ENCODE measurements around the gene SLC37A2.
"Not testable (repeated sequence)": the region's sequence is repeated elsewhere in the genome, so short reads cannot be mapped to it uniquely, and the experiment has no call there.

SLC37A2 gene

DNA sequence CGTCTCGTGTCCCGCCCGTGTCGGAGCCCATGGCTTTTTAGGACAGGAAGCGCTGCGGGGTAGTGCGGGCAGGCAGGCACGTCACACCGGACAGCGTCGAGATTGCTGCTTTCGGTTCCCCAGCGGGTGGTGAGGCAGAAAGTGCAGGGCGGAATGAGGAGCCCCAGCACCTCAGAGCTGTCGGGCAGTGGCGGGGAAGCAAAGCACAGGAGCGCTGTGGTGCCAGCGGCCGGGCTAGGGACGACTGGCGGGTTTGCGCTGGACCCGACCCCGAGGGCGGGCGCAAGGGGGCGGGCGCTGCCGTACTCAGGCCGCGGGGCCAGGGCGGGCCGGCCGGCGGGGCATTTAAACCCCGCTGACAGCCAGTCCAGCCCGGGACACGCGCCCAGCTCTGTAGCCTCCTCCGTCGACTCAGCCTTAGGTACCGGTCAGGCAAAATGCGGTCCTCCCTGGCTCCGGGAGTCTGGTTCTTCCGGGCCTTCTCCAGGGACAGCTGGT, at the start of gene SLC37A2:
Gene SLC37A2, plus strand, starts transcription at position 375 of the 498 bp plus-strand sequence. Its CDS starts 63 bp downstream, at position 438.
- Histone ChIP-seq H3K9me3 (no peaks in the 10 kb centered on the region), H3K4me3 (peak within 1 kb of the TSS; percentile 61 to 62), H3K27ac (peak within 1 kb of the TSS; percentile 68 to 74), H3K27me3 (peaks cover 0 to 3% of the 10 kb centered on the region in 2 donors), H3K36me3 (no peaks in the 10 kb centered on the region), H3K4me1 (peaks cover 0 to 16% (median 10%) of the 10 kb centered on the region in 4 donors)
- TF ChIP-seq, protein P1, sequence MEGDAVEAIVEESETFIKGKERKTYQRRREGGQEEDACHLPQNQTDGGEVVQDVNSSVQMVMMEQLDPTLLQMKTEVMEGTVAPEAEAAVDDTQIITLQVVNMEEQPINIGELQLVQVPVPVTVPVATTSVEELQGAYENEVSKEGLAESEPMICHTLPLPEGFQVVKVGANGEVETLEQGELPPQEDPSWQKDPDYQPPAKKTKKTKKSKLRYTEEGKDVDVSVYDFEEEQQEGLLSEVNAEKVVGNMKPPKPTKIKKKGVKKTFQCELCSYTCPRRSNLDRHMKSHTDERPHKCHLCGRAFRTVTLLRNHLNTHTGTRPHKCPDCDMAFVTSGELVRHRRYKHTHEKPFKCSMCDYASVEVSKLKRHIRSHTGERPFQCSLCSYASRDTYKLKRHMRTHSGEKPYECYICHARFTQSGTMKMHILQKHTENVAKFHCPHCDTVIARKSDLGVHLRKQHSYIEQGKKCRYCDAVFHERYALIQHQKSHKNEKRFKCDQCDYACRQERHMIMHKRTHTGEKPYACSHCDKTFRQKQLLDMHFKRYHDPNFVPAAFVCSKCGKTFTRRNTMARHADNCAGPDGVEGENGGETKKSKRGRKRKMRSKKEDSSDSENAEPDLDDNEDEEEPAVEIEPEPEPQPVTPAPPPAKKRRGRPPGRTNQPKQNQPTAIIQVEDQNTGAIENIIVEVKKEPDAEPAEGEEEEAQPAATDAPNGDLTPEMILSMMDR (IDR thresholded peaks at IDR 0.05), result peak in 1 of 2 experiments; percentile 22
- peak; percentile 67 to 83 for DNase-seq
- intact Hi-C loops (cut with DNase I; ENCODE audit: low total_unique reads), result no loop called here

DNA sequence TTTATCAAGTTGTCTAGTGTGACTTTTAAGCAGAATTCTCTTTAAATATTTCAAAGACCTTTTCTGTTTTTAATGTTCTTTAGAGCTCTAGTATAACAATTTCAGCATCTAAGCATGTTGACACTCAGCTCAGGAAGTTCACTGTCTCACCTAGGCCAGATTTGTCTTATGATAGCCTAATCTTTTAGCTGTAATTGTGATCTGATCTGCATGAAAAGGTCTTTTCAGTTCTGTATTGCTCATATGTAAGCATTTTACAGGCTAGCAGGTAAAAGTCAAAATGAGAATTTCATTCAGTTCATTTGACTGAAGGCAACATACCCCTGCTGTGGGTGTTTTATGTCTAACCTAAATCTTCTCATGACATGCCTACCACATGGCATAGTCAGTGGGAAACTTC, 46.7 kb upstream of the SLC37A2 start:
- TF ChIP-seq, protein P1 (IDR thresholded peaks at IDR 0.05), result no peak
- Histone ChIP-seq H3K9me3 (no peaks in the 10 kb centered on the region), H3K36me3 (no peaks in the 10 kb centered on the region), H3K27ac (no peak overlapping the region), H3K4me1 (no peaks in the 10 kb centered on the region), H3K27me3 (no peaks in the 10 kb centered on the region), H3K4me3 (no peak overlapping the region)
- intact Hi-C loops (cut with DNase I; ENCODE audit: low total_unique reads), result no loop called here
- no peak for DNase-seq

DNA sequence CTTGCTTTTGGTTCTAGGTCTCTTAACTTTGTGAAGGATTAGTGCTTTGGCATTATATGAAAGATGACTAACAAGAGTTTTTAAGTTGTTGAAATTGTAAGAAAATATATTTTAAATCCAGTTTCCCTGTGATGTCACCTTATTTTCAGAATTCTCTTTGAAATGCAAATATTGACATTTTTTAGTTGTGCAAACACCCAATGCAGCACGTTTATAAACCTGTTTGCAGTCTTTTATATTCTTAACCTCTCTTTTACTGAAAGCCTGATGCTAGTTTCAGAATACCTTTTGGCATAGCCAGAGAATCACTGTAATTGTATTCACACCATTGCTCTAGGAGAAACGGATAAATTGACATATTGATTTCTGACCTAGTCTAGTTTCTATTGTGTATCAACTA, 42.8 kb upstream of the SLC37A2 start:
- intact Hi-C loops (cut with DNase I; ENCODE audit: low total_unique reads), result no loop called here
- Histone ChIP-seq H3K9me3 (no peaks in the 10 kb centered on the region), H3K36me3 (no peaks in the 10 kb centered on the region), H3K27ac (no peak overlapping the region), H3K4me3 (no peak overlapping the region), H3K4me1 (no peaks in the 10 kb centered on the region), H3K27me3 (no peaks in the 10 kb centered on the region)
- TF ChIP-seq, protein P1 (IDR thresholded peaks at IDR 0.05), result no peak
- DNase-seq, result no peak

DNA sequence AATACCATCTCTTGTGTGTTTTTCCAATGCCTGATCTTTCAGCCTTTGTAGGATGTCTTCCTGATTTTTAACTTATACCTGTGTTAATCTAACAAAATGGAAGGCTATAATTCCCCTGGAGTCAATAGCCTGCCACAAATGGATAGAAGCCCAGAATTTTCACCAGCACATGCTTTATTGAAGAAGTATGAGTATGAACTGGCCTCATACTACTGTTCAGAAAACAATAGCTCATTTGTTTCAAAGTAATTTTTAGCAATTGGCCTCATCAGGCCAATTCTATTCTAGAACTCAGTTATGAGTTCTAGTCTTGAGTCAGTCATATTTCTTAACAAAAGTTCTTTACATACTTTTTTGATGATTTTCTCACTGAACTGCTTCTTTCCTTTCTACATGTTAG, 40.6 kb upstream of the SLC37A2 start:
- intact Hi-C loops (cut with DNase I; ENCODE audit: low total_unique reads), result no loop called here
- Histone ChIP-seq H3K27ac (no peak overlapping the region), H3K4me1 (no peaks in the 10 kb centered on the region), H3K9me3 (no peaks in the 10 kb centered on the region), H3K4me3 (no peak overlapping the region), H3K27me3 (no peaks in the 10 kb centered on the region), H3K36me3 (no peaks in the 10 kb centered on the region)
- no peak for DNase-seq
- TF ChIP-seq, protein P1 (IDR thresholded peaks at IDR 0.05), result no peak

DNA sequence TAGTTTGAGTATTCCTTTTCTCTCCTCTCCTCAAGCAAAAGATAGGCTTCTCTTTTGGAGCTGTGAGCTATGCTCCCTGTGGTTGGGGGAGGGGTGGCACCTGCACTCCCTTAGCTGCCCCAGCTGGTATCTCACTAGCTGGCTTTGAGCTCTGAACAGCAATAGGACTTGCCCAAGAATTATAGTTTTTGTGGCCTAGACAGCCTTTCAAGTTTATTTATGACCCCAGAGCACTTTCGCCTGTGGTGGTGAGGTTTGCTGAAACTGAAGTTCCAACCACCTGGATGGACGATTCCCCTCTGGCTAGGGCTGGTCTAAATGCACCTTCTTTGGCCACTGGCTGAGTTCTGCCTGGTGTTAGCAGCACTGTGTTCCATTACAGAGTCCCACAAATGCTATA, 37.1 kb upstream of the SLC37A2 start:
- H3K4me3 ChIP-seq, result no peak overlapping the region
- no peak overlapping the region for H3K27ac ChIP-seq
- intact Hi-C loops (cut with DNase I; ENCODE audit: low total_unique reads), result no loop called here
- no peaks in the 10 kb centered on the region for H3K9me3 ChIP-seq
- peaks cover 0 to 5% (median 0%) of the 10 kb centered on the region in 3 donors for H3K36me3 ChIP-seq
- TF ChIP-seq, protein P1 (IDR thresholded peaks at IDR 0.05), result no peak
- no peaks in the 10 kb centered on the region for H3K4me1 ChIP-seq
- DNase-seq, result no peak
- no peaks in the 10 kb centered on the region for H3K27me3 ChIP-seq

DNA sequence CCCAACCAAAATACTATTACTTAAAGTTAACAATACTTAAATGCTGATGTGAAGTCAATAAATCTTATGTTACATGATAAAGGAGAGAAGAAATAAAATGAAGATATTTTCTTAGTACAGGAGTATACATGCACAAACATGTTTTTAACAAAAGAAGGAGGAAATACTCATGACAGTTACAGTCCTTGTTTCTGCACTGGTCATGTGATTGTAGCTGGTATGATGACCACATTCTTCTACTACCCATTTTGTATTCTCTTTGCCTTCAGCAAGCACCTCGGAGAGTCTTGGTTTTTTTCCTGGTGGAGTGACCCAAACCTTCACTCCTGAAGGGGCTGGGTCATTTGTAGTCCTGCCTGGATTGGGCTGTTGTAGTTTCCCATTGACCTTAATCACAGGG, 33.7 kb upstream of the SLC37A2 start:
- H3K36me3 ChIP-seq; H3K9me3 ChIP-seq; intact Hi-C loops (cut with DNase I; ENCODE audit: low total_unique reads); H3K27ac ChIP-seq; H3K4me3 ChIP-seq; H3K27me3 ChIP-seq; H3K4me1 ChIP-seq; DNase-seq: not testable (repeated sequence)
